ENCODE results near the gene SRF.

The SRF gene

GRCh38 chr6:43211955-43212354 is 40.9 kb downstream of the SRF start:
- no peak for DNase-seq (ENCODE audit: low read depth in 1 of 2, low spot score in 1 of 2)

GRCh38 chr6:43213431-43213830 is 42.4 kb downstream of the SRF start:
- no peak for DNase-seq (ENCODE audit: low read depth in 1 of 2, low spot score in 1 of 2)

GRCh38 chr6:43215066-43215465 is 44.0 kb downstream of the SRF start:
- DNase-seq (ENCODE audit: low read depth in 1 of 2, low spot score in 1 of 2): no peak

GRCh38 chr6:43216200-43216599 is 45.1 kb downstream of the SRF start:
- no peak for DNase-seq (ENCODE audit: low read depth in 1 of 2, low spot score in 1 of 2)

GRCh38 chr6:43217351-43217750 is 46.3 kb downstream of the SRF start:
- DNase-seq (ENCODE audit: low read depth in 1 of 2, low spot score in 1 of 2): no peak

- DNase-seq (ENCODE audit: low read depth in 1 of 2, low spot score in 1 of 2): no peak
Observed at GRCh38 chr6:43219119-43219518, 48.0 kb downstream of the SRF start.

- DNase-seq (ENCODE audit: low read depth in 1 of 2, low spot score in 1 of 2): no peak
Observed at GRCh38 chr6:43219814-43220213, 48.7 kb downstream of the SRF start.

GRCh38 chr6:43220439-43220951 is 49.4 kb downstream of the SRF start:
- DNase-seq (ENCODE audit: low read depth in 1 of 2, low spot score in 1 of 2): no peak

GRCh38 chr6:43221046-43221972 is 50.2 kb downstream of the SRF start:
- DNase-seq (ENCODE audit: low read depth in 1 of 2, low spot score in 1 of 2): no peak

- no peak for DNase-seq (ENCODE audit: low read depth in 1 of 2, low spot score in 1 of 2)
Observed at GRCh38 chr6:43222418-43223059, 51.5 kb downstream of the SRF start.

GRCh38 chr6:43223175-43223574 is 52.1 kb downstream of the SRF start:
- DNase-seq (ENCODE audit: low read depth in 1 of 2, low spot score in 1 of 2): no peak

GRCh38 chr6:43226192-43226851 is 55.3 kb downstream of the SRF start:
- no peak for DNase-seq (ENCODE audit: low read depth in 1 of 2, low spot score in 1 of 2)

GRCh38 chr6:43228951-43229802 is 58.1 kb downstream of the SRF start, which contains the start of gene DNPH1:
TSS of gene DNPH1 (minus strand) at chr6:43229481. CDS start at chr6:43229456, 25 bp downstream.
- DNase-seq (ENCODE audit: low read depth in 1 of 2, low spot score in 1 of 2): peak; percentile 68 to 80

GRCh38 chr6:43229803-43230620 is 58.9 kb downstream of the SRF start:
- DNase-seq (ENCODE audit: low read depth in 1 of 2, low spot score in 1 of 2): no peak

GRCh38 chr6:43231053-43231452 is 60.0 kb downstream of the SRF start:
- no peak for DNase-seq (ENCODE audit: low read depth in 1 of 2, low spot score in 1 of 2)

Data from stimulated activated CD4-positive, alpha-beta T cell treated with anti-CD3 and anti-CD28 coated beads, Interleukin-15, amount 100 ng/mL, for 1 hour (primary cell).